Cardiac septum (tissue), 1 donor: ENCODE measurements around the gene BCO2. TPM values are rescaled to one million over a fixed set of nuclear protein-coding genes. Genes with fewer than 3 reads are reported as not detected.

Experiments used
- total RNA-seq: library from RNA; stranded (reverse); fragmentation: NEBNext Ultra II Directional; extraction: Animal tissue kit (Norgen Biotek cat#: 25700); gene quantifications from one replicate; pipeline ENCODE4 v1.2.1, GENCODE V29; 2021
- donor health status: DM: no; HTN: no; CAD: no.

Gene BCO2
- total RNA-seq, 1 donor from 2014 or later: 67.8 TPM

Other genes with a start within 250 kb of the BCO2 start
- gene DIXDC1, start 238.2 kb upstream of the BCO2 start, total RNA-seq: 29.0 TPM
- gene DLAT, start 150.1 kb upstream of the BCO2 start, total RNA-seq: 123 TPM
- gene PIH1D2, start 101.5 kb upstream of the BCO2 start, total RNA-seq: 2.0 TPM
- 9.7 TPM for gene NKAPD1, start 101.2 kb upstream of the BCO2 start, total RNA-seq
- gene TIMM8B, start 88.8 kb upstream of the BCO2 start, total RNA-seq: 100 TPM
- 209 TPM for gene SDHD, start 88.6 kb upstream of the BCO2 start, total RNA-seq
- 0.70 TPM for gene IL18, start 11.4 kb upstream of the BCO2 start, total RNA-seq
- gene TEX12, start 8.1 kb upstream of the BCO2 start, total RNA-seq: 0.32 TPM
- 33.0 TPM for gene PTS, start 50.9 kb downstream of the BCO2 start, total RNA-seq
- not detected for gene PLET1, start 85.3 kb downstream of the BCO2 start, total RNA-seq